ENCODE results near the gene TMEM95.
"Not testable (repeated sequence)": the region's sequence is repeated elsewhere in the genome, so short reads cannot be mapped to it uniquely, and the experiment has no call there.

TMEM95 gene

GRCh38 chr17:7346761-7347614 lies 8.0 kb upstream of the TMEM95 start:
- DNase-seq (ENCODE audit: low spot score): no peak

- no peak for DNase-seq (ENCODE audit: low spot score)
These were observed 7.1 kb upstream of the TMEM95 start for GRCh38 chr17:7347630-7348477.

- DNase-seq (ENCODE audit: low spot score): no peak
These were observed 6.3 kb upstream of the TMEM95 start for GRCh38 chr17:7348478-7349242.

DNA sequence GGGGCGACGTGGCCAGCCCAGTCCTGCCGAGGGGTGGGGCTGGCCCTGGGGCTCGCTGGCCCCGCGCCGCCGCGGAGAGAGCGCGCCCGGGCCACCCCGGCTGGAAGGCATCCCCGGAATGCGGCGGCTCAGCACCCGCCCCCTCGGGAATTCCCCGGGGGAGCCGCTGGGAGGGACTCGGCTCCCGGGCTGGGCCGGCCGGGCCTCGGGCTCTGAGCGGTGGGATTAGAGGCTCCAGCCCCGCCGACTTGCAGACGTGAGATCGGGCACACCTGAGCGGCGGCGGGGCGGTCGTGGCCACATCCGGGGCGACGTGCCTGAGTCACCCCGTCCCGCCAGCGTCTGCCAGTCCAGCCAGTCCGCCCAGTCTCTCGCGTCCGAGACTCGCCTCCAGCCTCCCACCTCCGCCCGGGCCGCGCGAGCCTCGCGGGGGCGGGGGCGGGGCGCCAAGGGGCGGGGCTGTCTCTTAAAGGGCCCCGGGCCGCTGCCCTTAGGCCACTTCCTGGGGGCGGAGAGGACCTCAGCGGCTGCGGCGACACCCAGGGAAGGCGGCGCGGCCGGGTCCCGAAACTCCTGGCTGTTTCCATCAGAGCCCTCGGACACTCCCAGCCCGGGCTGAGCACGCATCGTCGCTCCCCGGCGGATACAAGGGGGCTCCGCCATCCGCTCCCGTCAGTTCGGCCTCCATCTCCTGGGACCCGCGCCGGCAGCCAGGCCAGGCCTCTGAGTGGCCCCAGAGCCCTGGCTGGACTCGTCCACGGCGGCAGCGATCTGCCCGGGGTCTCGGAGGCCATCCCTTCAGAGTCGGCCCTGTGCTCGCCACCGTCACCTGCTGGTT lies 3.1 kb upstream of the TMEM95 start, which contains the start of gene KCTD11:
TSS of gene KCTD11 (plus strand) at position 498 of the 838 bp plus-strand sequence.
- DNase-seq (ENCODE audit: low spot score): peak; percentile 83

DNA sequence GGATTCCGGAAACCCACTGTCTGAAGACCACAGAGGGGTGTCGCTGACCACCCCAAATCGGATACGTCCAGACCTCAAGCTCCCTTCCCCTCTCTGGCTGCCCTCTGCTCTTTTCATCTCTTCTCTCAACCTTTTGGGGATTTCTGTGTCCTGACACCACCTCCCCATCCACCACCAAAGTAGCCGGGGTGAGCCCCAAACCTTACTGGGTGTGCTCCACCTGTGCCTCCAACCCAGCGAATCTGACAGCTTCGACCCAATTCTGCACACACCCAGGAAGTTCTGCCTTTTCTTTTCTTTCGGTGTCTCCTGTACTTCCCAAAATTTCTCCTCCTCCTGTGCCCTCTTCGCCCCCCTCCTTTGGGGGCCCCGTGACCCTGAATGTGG lies 2.5 kb upstream of the TMEM95 start:
- no peak for DNase-seq (ENCODE audit: low spot score)

GRCh38 chr17:7352910-7353635 lies 1.9 kb upstream of the TMEM95 start:
- DNase-seq (ENCODE audit: low spot score): no peak

DNA sequence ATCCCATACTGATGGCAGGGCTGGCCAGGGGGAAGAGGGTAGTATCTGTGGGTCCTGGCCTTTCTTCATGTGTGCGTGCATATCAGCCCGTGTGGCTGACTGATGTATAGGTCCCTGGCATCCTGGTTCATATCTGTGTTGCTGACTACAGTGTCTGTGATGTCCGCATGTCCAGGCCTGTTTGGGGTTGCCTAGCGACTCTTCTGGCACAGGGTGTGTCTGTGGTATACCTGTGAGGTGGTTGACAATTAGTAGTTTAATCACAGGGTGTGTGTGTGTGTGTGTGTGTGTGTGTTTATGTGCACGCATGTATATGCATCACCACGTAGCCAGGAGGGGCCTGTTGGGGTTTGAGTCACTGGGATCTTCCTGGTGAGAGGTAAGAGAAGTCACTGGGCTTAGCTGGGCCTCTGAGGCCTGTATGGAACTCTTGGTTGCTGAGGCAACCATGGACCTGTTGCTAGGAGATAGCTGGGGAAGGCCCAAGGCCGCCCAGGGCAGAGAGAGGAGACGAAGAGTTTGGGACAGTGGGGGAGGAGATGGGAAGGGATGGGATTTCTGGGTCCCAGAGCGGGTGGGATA lies 603 bp upstream of the TMEM95 start:
- no peak for DNase-seq (ENCODE audit: low spot score)

GRCh38 chr17:7355573-7355972 lies 617 bp downstream of the TMEM95 start:
- no peak for DNase-seq (ENCODE audit: low spot score)

- peak; percentile 82 for DNase-seq (ENCODE audit: low spot score)
These were observed 1.2 kb downstream of the TMEM95 start for GRCh38 chr17:7356072-7356549.

GRCh38 chr17:7356756-7357155 lies 1.8 kb downstream of the TMEM95 start:
- DNase-seq (ENCODE audit: low spot score): no peak

GRCh38 chr17:7357381-7357780 lies 2.4 kb downstream of the TMEM95 start:
- no peak for DNase-seq (ENCODE audit: low spot score)

- no peak for DNase-seq (ENCODE audit: low spot score)
These were observed 7.0 kb downstream of the TMEM95 start for GRCh38 chr17:7361906-7362305.

DNA sequence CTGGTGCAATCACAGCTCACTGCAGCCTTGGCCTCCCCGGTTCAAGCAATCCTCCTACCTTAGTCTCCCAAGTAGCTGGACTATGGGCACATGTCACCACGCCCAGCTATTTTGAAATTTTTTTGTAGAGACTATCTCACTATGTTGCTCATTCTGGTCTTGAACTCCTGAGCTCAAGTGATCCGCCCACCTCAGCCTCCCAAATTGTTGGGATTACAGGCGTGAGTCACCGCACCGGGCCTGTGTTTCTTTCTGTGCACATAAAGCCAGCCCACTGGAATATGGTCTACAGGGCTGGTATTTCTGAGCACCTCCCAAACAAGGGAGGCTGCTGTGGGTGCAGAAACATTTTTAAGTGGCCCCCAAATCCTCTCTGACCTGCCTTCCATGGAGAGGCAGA lies 8.4 kb downstream of the TMEM95 start:
- DNase-seq (ENCODE audit: low spot score): no peak

- not testable (repeated sequence) for DNase-seq (ENCODE audit: low spot score)
These were observed 11.0 kb downstream of the TMEM95 start for GRCh38 chr17:7365963-7366362.

DNA sequence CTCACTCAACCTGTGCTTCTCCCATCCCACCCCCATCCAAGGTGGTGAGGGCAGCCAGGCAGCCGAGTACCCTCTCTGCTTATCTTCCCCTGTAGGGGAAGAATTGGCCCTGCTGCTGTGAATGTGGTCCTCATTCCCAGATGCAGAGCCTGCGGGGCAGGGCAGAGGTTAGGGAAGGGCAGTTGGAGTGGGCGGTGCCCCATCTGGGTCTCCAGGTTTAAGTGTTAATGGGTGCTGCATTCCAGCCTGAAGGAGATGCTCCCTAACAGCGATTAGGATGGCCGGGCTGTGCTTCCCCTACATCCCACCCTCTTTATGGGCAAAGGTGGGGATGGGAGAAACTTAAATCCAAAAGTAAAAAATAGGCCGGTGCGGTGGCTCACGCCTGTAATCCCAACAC lies 12.1 kb downstream of the TMEM95 start:
- no peak for DNase-seq (ENCODE audit: low spot score)

DNA sequence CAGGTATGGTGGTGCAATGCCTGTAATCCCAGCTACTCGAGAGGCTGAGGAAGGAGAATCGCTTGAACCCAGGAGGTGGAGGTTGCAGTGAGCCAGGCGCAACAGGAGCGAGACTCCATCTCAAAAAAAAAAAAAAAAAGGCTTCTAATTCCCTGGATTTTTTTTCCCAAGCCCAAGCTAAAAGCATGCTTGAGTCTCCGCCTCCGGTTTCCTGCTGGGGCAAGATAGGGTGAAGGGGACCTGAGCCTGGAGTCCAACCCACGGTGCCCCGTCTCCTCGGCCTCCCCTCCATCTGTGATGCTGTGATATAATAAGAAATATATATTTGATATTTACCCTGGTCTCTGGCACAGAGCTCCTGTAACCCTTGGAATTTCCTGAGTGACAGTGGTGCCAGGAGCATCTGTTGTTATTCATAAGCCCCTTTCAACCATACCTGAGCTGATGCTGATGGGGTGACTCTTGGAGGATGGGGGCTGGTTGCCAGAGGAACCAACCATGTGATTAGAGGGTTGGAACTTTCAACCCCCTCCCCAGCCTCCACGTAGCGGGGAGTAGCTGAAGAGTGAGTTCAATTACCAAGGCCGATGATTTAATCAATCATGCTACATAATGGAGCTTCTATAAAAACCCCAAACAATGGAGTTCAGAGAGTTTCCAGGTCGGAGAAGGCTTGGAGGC lies 13.1 kb downstream of the TMEM95 start:
- DNase-seq (ENCODE audit: low spot score): no peak

- DNase-seq (ENCODE audit: low spot score): not testable (repeated sequence)
These were observed 13.6 kb downstream of the TMEM95 start for GRCh38 chr17:7368599-7368994.

GRCh38 chr17:7369825-7370224 lies 14.9 kb downstream of the TMEM95 start:
- no peak for DNase-seq (ENCODE audit: low spot score)

DNA sequence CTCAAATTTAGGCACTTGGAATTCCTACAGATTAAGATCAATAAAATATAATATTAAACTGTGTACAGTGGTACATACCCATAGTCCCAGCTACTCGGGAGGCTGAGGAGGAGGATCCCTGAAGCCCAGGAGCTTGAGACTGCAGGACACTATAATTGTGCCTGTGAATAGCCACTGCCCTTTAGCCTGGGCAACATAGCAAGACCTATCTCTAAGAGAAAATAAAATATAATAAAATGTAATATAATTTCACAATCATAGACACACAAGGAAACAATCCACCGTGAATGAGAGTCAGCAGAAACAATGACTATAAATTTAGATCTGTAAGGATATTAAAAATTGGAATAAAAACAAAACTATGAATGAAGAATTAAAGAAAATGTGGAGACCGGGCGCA lies 15.9 kb downstream of the TMEM95 start:
- no peak for DNase-seq (ENCODE audit: low spot score)

GRCh38 chr17:7374353-7374752 lies 19.4 kb downstream of the TMEM95 start:
- DNase-seq (ENCODE audit: low spot score): no peak
